PFSK-1 (cell line): ENCODE data around the gene RBM8A.

ENCODE experiments used
- FOXP2 ChIP-seq: optimal IDR thresholded peaks from 2 replicates; pipeline ENCODE3; 2011; ENCODE audit warnings: borderline replicate concordance, control low read depth, inconsistent platforms; ENCODE audit not compliant: insufficient read depth; ENCODE audit errors: extremely low read length, extremely low read depth
- POLR2AphosphoS5 ChIP-seq: IDR thresholded peaks from 2 replicates; pipeline ENCODE4 v1.6.1; 2012; ENCODE audit warnings: low read depth, mild to moderate bottlenecking, control low read depth, low read length, moderate library complexity
- SIN3A ChIP-seq: IDR thresholded peaks from 2 replicates; pipeline ENCODE4 v1.6.1; 2012; ENCODE audit warnings: mild to moderate bottlenecking, low read length, moderate library complexity, borderline replicate concordance; ENCODE audit not compliant: insufficient read depth
- TAF1 ChIP-seq: IDR thresholded peaks from 2 replicates; pipeline ENCODE4 v1.6.1; 2012; ENCODE audit warnings: low read length, control low read depth, borderline replicate concordance; ENCODE audit not compliant: insufficient read depth
- TF ChIP-seq, protein P1 (sequence below), 2 experiments: IDR thresholded peaks; 2 replicates each; pipeline versions ENCODE4 v1.6.1 to v1.8.0; 2011 to 2012; ENCODE audit warnings: low read depth in 2 of 2, low read length in 2 of 2, control low read depth in 1 of 2, inconsistent platforms in 1 of 2, mild to moderate bottlenecking in 1 of 2, moderate library complexity in 1 of 2; ENCODE audit not compliant: insufficient read depth in 1 of 2

Gene RBM8A

DNA sequence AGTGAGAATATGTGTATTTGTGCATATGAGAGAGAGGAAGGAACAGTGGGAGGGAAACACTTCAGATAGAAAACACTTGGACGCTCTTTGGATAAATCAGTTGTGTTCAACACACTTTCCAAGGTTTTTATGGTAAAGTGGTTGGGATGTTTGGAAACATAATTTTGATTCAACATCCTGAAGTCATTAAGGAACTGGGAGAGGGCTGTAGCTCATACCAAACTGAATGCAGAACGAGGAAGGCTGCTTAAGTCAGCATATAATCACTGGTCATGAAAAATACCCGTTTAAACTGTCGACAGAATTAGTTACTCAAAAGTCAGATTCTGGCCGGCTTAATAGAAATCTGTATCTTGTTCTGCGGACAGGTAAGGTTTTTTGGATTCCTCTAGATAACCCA is 15.6 kb upstream of the RBM8A start:
- no peak for TF ChIP-seq TAF1

DNA sequence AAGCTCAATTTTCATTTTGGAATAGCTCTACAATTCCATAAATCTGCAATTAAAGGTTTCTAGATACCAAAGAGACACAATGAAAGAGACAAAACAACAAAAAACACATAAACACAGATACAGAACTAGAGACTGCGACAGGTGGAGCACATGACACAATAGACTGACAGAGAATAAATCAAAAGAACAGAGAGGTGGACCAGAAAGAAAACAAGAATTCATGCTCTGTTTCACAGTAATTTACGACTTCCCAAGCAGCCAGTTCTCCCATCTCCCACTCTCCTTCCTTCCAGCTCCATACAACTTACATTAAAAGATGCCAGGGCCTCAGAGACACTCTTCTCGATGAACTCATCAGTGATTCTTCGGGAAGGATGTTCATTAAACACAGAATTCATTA is 15.1 kb upstream of the RBM8A start:
- TF ChIP-seq FOXP2: no peak
- no peak for TF ChIP-seq SIN3A
- TF ChIP-seq, protein P1, sequence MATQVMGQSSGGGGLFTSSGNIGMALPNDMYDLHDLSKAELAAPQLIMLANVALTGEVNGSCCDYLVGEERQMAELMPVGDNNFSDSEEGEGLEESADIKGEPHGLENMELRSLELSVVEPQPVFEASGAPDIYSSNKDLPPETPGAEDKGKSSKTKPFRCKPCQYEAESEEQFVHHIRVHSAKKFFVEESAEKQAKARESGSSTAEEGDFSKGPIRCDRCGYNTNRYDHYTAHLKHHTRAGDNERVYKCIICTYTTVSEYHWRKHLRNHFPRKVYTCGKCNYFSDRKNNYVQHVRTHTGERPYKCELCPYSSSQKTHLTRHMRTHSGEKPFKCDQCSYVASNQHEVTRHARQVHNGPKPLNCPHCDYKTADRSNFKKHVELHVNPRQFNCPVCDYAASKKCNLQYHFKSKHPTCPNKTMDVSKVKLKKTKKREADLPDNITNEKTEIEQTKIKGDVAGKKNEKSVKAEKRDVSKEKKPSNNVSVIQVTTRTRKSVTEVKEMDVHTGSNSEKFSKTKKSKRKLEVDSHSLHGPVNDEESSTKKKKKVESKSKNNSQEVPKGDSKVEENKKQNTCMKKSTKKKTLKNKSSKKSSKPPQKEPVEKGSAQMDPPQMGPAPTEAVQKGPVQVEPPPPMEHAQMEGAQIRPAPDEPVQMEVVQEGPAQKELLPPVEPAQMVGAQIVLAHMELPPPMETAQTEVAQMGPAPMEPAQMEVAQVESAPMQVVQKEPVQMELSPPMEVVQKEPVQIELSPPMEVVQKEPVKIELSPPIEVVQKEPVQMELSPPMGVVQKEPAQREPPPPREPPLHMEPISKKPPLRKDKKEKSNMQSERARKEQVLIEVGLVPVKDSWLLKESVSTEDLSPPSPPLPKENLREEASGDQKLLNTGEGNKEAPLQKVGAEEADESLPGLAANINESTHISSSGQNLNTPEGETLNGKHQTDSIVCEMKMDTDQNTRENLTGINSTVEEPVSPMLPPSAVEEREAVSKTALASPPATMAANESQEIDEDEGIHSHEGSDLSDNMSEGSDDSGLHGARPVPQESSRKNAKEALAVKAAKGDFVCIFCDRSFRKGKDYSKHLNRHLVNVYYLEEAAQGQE (IDR thresholded peaks at IDR 0.05; ENCODE audit: insufficient read depth in 1 of 2, low read depth in 2 of 2, low read length in 2 of 2): no peak
- no peak for TF ChIP-seq TAF1
- no peak for TF ChIP-seq POLR2AphosphoS5

DNA sequence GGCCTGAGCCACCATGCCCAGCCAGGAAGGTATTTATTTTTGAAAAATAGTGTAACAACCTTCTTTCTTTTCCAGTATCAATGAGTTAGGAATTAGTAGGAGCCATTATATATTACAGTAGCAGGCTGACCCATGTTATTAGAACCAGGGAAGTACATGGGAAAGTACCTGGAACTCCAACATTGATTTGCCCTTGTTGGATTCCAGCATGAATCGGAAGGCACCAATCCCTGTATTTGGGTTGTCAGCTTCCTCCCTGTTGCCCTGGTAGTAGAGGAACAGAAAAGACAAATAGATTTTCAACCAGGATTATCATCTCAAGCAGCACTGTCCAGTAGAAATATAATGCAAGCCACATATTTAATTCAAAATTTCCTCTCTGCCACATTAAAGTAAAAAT is 10.2 kb upstream of the RBM8A start:
- no peak for TF ChIP-seq TAF1
- TF ChIP-seq, protein P1 (IDR thresholded peaks at IDR 0.05; ENCODE audit: insufficient read depth in 1 of 2, low read depth in 2 of 2, low read length in 2 of 2): no peak
- no peak for TF ChIP-seq SIN3A
- TF ChIP-seq FOXP2: no peak
- no peak for TF ChIP-seq POLR2AphosphoS5

DNA sequence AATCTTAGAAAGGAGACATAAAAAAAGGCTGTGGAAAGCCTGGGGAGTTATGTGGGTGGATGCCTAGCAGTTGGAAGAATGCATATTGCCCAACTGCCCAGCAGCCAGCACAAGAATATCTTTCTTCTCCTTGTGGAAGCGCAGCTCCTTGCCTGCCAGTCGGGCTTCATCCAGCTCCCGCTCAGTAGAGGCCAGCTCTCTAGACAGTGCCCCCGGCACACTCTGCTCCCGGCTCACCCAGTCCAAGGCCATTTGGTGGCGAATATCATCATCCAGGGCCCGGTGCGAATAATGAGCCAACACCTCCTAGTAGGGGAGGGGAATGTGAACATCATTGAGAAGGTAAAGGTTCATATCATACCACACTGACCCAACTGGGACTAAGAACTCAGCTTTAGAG is 9.0 kb upstream of the RBM8A start:
- TF ChIP-seq SIN3A (no peak), FOXP2 (no peak), POLR2AphosphoS5 (no peak), TAF1 (no peak)
- TF ChIP-seq, protein P1 (IDR thresholded peaks at IDR 0.05; ENCODE audit: insufficient read depth in 1 of 2, low read depth in 2 of 2, low read length in 2 of 2): no peak

DNA sequence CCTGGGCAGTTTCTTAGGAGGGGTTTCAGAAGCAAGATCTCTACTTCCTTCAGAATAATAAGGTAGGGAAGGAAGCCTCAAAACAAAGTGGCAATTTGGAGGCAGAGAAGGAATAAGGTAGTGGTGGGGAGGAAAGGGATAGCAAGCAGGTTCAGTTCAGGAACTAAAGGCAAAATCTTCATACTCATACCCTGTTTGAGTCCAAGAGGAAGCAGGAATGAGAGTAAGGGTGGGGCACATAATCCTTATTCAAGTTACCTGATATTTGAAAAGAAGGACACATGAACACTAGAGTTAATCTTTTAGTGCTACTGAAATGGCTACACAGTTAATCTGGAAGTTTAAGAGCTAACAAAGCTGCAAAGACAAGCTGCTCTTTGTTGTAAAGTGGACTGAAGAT is 8.4 kb upstream of the RBM8A start:
- TF ChIP-seq TAF1: no peak

DNA sequence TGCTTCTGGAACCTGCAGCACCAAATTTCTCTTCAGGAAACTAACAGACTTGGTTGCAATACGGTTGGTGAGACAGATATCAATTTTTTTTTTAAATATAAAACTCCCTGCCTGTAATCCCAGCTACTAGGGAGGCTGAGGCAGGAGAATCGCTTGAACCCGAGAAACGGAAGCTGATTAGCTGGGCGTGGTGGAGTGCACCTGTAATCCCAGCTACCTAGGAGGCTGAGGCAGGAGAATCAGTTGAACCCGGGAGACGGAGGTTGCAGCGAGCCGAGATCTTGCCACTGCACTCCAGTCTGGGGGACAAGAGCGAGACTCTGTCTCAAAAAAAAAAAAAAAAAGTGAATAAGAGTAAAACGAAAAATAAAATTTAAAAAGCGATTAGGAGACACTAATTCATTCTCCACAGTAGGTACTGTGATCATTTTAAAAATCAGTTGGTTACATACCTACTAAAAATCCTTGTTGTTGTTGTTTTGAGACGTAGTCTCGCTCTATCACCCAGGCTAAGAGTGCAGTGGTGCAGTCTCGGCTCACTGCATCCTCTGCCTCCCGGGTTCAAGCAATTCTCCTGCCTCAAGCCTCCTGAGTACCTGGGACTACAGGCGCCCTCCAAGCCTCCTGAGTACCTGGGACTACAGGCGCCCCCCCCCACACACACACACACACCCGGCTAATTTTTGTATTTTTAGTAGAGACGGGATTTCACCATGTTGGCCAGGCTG is 796 bp upstream of the RBM8A start:
- TF ChIP-seq, protein P1 (IDR thresholded peaks at IDR 0.05; ENCODE audit: insufficient read depth in 1 of 2, low read depth in 2 of 2, low read length in 2 of 2): no peak
- no peak for TF ChIP-seq SIN3A
- no peak for TF ChIP-seq TAF1
- TF ChIP-seq FOXP2: no peak
